Neural cell (in vitro differentiated cells): ENCODE data around the gene TSPEAR. TPM values are rescaled to one million over a fixed set of nuclear protein-coding genes. Genes with fewer than 3 reads are reported as not detected.

Experiments used
- H2AFZ ChIP-seq: fragments of 200-600, 300-800 bp; sonication (generic), shearing (Covaris generic); 2 replicates; pipeline ENCODE4 v1.6.0; 2014; ENCODE audit warnings: low read depth, mild to moderate bottlenecking, antibody characterized with exemption, low read length, moderate library complexity
- H3F3A ChIP-seq: fragments of 200-600 bp; shearing (Covaris generic); 2 replicates; pipeline ENCODE4 v1.6.1; 2016; ENCODE audit warnings: mild to moderate bottlenecking, moderate library complexity, mixed read lengths, antibody characterized with exemption, low read length; ENCODE audit not compliant: insufficient read depth, poor library complexity, severe bottlenecking
- H3K27ac ChIP-seq: fragments of 200-600, 300-800 bp; sonication (generic), shearing (Covaris generic); 2 replicates; pipeline ENCODE4 v1.5.1; 2014; ENCODE audit warnings: mild to moderate bottlenecking, low read length, moderate library complexity
- H3K27me3 ChIP-seq: fragments of 300-800, 200-600 bp; sonication (generic), shearing (Covaris generic); 2 replicates; pipeline ENCODE4 v1.6.0; 2014; ENCODE audit warnings: mild to moderate bottlenecking, low read depth, low read length, moderate library complexity; ENCODE audit not compliant: insufficient read depth
- H3K36me3 ChIP-seq: fragments of 300-800, 200-600 bp; sonication (generic), shearing (Covaris generic); 2 replicates; pipeline ENCODE4 v1.5.1; 2014; ENCODE audit warnings: mild to moderate bottlenecking, antibody characterized with exemption, low read length, moderate library complexity; ENCODE audit not compliant: insufficient read depth
- H3K4me2 ChIP-seq: fragments of 300-800, 200-600 bp; sonication (generic), shearing (Covaris generic); 2 replicates; pipeline ENCODE4 v1.6.0; 2014; ENCODE audit warnings: mild to moderate bottlenecking, low read length
- H3K4me3 ChIP-seq: fragments of 300-800, 200-600 bp; sonication (generic), shearing (Covaris generic); 2 replicates; pipeline ENCODE4 v1.5.1; 2014; ENCODE audit warnings: mild to moderate bottlenecking, low read length, moderate library complexity
- H3K79me2 ChIP-seq: fragments of 200-600 bp; shearing (Covaris generic); replicated peaks from 2 replicates; pipeline ENCODE4 v1.6.0; 2014; ENCODE audit warnings: mild to moderate bottlenecking, low read length, moderate library complexity; ENCODE audit not compliant: insufficient read depth
- H3K9ac ChIP-seq: fragments of 300-800, 200-600 bp; sonication (generic), shearing (Covaris generic); 2 replicates; pipeline ENCODE4 v1.6.1; 2016; ENCODE audit warnings: mild to moderate bottlenecking, low read length, mixed read lengths
- H3K9me2 ChIP-seq: fragments of 200-600 bp; shearing (Covaris generic); 2 replicates; pipeline ENCODE4 v1.6.1; 2016; ENCODE audit warnings: mild to moderate bottlenecking, low read length, mixed read lengths; ENCODE audit not compliant: insufficient read depth
- H3K9me3 ChIP-seq: fragments of 200-600, 300-800 bp; sonication (generic), shearing (Covaris generic); 2 replicates; pipeline ENCODE4 v1.6.1; 2016; ENCODE audit warnings: mild to moderate bottlenecking, mixed run types, low read length, moderate library complexity, mixed read lengths
- H4K20me1 ChIP-seq: fragments of 200-600 bp; shearing (Covaris generic); 2 replicates; pipeline ENCODE4 v1.6.1; 2016; ENCODE audit warnings: mild to moderate bottlenecking, mixed run types; ENCODE audit not compliant: insufficient read depth
- EP300 ChIP-seq: fragments of 450-650 bp; conservative IDR thresholded peaks from 2 replicates; pipeline ENCODE4 v1.6.1; 2014; ENCODE audit warnings: antibody characterized with exemption, mild to moderate bottlenecking, moderate library complexity; ENCODE audit not compliant: poor library complexity, severe bottlenecking
- EZH2 ChIP-seq: fragments of 200-600, 300-800 bp; shearing (Covaris generic), sonication (generic); IDR thresholded peaks from 2 replicates; pipeline ENCODE4 v1.6.1; 2014; ENCODE audit warnings: antibody characterized with exemption, low read length, borderline replicate concordance, mild to moderate bottlenecking; ENCODE audit not compliant: insufficient read depth, poor library complexity, severe bottlenecking
- MXI1 ChIP-seq: fragments of 450-650 bp; conservative IDR thresholded peaks from 2 replicates; pipeline ENCODE4 v1.6.1; 2014; ENCODE audit warnings: antibody characterized with exemption, mild to moderate bottlenecking; ENCODE audit not compliant: poor library complexity, severe bottlenecking
- POLR2AphosphoS5 ChIP-seq: IDR thresholded peaks from 2 replicates; pipeline ENCODE4 v1.6.1; 2012
- RAD21 ChIP-seq: fragments of 450-650 bp; conservative IDR thresholded peaks from 2 replicates; pipeline ENCODE4 v1.6.1; 2014; ENCODE audit warnings: antibody characterized with exemption, mild to moderate bottlenecking, moderate library complexity
- REST ChIP-seq: IDR thresholded peaks from 2 replicates; pipeline ENCODE4 v1.6.1; 2012; ENCODE audit warnings: borderline replicate concordance
- SMC3 ChIP-seq: fragments of 450-650 bp; conservative IDR thresholded peaks from 2 replicates; pipeline ENCODE4 v1.6.1; 2014; ENCODE audit warnings: antibody characterized with exemption, mild to moderate bottlenecking, moderate library complexity; ENCODE audit not compliant: poor library complexity
- TAF1 ChIP-seq: IDR thresholded peaks from 2 replicates; pipeline ENCODE4 v1.6.1; 2012; ENCODE audit warnings: low read depth
- polyA plus RNA-seq: library from polyadenylated mRNA; depleted of rRNA; stranded (reverse); fragments of >200 nt; gene quantifications from 2 replicates; pipeline ENCODE4 v1.2.3, GENCODE V29; 2014
- TF ChIP-seq, protein P1 (sequence below): fragments of 450-650 bp; IDR thresholded peaks from 2 replicates; pipeline ENCODE4 v1.5.1; 2014; ENCODE audit warnings: antibody characterized with exemption, mild to moderate bottlenecking, moderate library complexity; ENCODE audit not compliant: poor library complexity, severe bottlenecking

TSPEAR gene
- polyA plus RNA-seq, 1 donor from 2014 or later, result 0.19 TPM

DNA sequence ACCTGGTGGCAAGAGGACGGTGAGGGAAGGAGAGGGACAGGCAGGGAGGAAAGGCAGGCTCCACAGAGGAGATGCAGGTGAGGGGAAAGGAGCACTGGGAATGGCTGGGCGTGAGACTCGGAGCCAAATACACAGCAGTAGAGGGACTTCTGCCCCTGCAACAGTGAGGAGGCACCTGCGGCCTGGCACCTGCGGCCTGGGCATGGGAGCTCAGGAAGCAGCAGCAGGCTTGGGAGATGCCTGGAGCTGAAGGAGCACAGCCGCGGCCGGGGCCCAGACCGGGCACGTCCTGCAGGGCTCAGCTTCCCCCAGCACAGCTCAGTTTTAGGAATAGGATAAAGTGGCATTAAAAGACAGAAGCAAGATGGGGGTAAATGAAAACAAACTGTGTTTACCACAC is 20.9 kb upstream of the TSPEAR start:
- H3K27ac ChIP-seq, result no peak overlapping the region
- H3K9me2 ChIP-seq, result no peaks in the 10 kb centered on the region
- no peaks in the 10 kb centered on the region for H3F3A ChIP-seq
- no peaks in the 10 kb centered on the region for H3K27me3 ChIP-seq
- H3K4me2 ChIP-seq, result no peak overlapping the region
- no peak for TF ChIP-seq RAD21
- TF ChIP-seq, protein P1, sequence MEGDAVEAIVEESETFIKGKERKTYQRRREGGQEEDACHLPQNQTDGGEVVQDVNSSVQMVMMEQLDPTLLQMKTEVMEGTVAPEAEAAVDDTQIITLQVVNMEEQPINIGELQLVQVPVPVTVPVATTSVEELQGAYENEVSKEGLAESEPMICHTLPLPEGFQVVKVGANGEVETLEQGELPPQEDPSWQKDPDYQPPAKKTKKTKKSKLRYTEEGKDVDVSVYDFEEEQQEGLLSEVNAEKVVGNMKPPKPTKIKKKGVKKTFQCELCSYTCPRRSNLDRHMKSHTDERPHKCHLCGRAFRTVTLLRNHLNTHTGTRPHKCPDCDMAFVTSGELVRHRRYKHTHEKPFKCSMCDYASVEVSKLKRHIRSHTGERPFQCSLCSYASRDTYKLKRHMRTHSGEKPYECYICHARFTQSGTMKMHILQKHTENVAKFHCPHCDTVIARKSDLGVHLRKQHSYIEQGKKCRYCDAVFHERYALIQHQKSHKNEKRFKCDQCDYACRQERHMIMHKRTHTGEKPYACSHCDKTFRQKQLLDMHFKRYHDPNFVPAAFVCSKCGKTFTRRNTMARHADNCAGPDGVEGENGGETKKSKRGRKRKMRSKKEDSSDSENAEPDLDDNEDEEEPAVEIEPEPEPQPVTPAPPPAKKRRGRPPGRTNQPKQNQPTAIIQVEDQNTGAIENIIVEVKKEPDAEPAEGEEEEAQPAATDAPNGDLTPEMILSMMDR, result no peak
- no peak for TF ChIP-seq TAF1
- TF ChIP-seq POLR2AphosphoS5, result no peak
- TF ChIP-seq REST, result no peak
- TF ChIP-seq EZH2, result no peak
- TF ChIP-seq EP300, result no peak
- TF ChIP-seq MXI1, result no peak
- TF ChIP-seq SMC3, result no peak
- H2AFZ ChIP-seq, result no peak overlapping the region
- H3K9ac ChIP-seq, result no peak overlapping the region
- no peaks in the 10 kb centered on the region for H4K20me1 ChIP-seq
- no peak overlapping the region for H3K4me3 ChIP-seq
- H3K79me2 ChIP-seq, result no peaks in the 10 kb centered on the region
- H3K9me3 ChIP-seq, result peaks cover 6% of the 10 kb centered on the region
- H3K36me3 ChIP-seq, result no peaks in the 10 kb centered on the region

DNA sequence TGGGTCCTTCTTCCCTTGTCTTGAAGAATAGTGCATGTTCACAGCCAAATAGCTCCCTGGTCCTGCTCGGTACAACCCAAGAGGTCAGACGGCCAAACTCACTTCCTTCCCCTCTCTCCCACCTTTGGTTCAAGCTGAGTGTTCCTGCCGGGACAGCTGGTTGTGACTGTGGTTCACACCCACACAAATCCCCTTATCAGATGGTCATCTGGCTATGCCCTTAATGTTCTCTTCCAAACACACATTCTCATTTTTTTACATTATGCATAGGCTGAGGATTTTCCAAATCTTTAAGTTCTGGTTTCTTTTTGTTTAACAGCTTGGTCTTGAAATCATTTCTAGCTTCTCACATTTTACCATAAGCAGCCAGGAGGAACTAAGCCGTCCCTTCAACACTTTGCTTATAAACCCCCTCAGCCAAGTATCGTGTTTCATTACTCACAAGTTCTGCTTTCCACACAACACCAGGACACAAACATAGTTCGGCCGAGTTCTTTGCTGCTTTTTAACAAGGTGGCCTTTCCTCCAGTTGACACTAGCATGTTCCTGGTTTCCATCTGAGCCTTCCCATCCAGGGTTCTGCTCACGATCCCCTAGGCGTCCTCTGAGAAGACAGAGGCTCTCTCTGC is 19.7 kb upstream of the TSPEAR start:
- TF ChIP-seq TAF1 (no peak), EZH2 (no peak)
- no peak overlapping the region for H3K4me2 ChIP-seq
- H3K27ac ChIP-seq, result no peak overlapping the region
- H3F3A ChIP-seq, result no peaks in the 10 kb centered on the region
- no peaks in the 10 kb centered on the region for H3K36me3 ChIP-seq
- no peaks in the 10 kb centered on the region for H3K27me3 ChIP-seq
- no peaks in the 10 kb centered on the region for H3K79me2 ChIP-seq
- H2AFZ ChIP-seq, result no peak overlapping the region
- H3K9ac ChIP-seq, result no peak overlapping the region
- no peaks in the 10 kb centered on the region for H3K9me3 ChIP-seq
- no peak overlapping the region for H3K4me3 ChIP-seq
- no peaks in the 10 kb centered on the region for H4K20me1 ChIP-seq
- no peaks in the 10 kb centered on the region for H3K9me2 ChIP-seq

DNA sequence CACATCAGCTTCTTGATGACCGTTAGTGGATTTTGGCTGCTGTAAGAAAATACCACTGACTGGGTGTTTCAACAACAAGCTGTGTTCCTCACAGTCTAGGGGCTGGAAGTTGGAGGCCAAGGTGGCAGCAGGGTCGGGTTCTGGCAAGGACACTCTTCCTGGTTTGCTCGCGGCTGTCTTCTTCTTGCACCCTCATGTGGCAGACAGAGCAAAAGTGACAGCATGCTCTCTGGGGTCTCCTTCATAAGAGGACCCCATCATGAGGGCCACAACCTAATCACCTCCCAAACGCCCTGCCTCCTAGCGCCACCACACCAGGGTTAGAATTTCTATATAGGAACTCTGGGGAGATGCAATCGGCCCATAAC is 18.6 kb upstream of the TSPEAR start:
- Histone ChIP-seq H3K79me2 (no peaks in the 10 kb centered on the region), H2AFZ (no peak overlapping the region), H3K9ac (no peak overlapping the region), H3K27ac (no peak overlapping the region), H4K20me1 (no peaks in the 10 kb centered on the region), H3K27me3 (no peaks in the 10 kb centered on the region), H3K4me3 (no peak overlapping the region), H3K9me3 (no peaks in the 10 kb centered on the region), H3K9me2 (no peaks in the 10 kb centered on the region), H3F3A (no peaks in the 10 kb centered on the region), H3K36me3 (no peaks in the 10 kb centered on the region), H3K4me2 (no peak overlapping the region)
- TF ChIP-seq REST (no peak), EZH2 (no peak), SMC3 (no peak), EP300 (no peak), TAF1 (no peak)
